T1000 (cell line): ENCODE measurements around the gene LHFPL3.

Experiments
- DNase-seq: peaks from one replicate; lab custom pipeline; 2025; ENCODE audit warnings: mixed read lengths; lab: John Stamatoyannopoulos, UW

Gene LHFPL3

GRCh38 chr7:104795616-104796398 is 467.4 kb downstream of the LHFPL3 start:
- DNase-seq = no peak

DNA sequence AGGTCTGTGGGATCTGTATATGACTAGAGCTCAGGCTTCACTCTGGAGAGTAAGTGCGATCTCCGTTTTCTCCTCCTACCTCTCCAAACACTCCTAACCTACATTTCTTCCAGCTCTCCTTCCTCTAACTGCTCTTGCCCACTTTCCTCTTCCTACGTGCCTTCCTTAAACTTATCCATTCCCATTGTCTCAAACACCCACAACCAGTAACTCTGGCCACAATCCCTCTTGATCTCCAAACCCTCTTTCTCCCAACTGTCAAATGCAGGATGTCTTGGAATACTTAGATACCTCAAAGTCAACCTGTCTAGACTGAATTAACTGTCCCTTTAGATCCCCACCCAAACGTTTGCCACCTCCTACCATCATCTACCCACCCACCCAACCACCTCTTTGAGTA is 471.9 kb downstream of the LHFPL3 start:
- no peak for DNase-seq

DNA sequence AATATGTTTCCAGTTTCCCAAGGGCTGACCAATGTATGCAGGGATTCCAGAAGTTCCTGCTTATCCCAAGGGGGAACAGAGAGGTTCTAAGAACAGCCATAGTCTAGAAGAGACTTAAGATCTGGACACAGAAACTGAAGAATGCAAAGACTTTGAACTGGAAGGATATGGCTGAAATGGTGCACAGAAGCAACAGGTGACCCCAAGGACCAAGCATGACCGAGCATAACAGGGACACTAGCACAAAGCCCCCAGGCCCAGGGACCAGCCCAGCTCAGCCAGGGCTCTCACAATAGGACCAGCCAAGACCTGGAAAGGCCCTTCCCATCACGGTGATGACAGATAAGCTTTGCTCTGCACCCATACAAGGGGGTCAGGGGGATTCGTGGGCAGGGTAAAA is 472.6 kb downstream of the LHFPL3 start:
- DNase-seq = no peak

DNA sequence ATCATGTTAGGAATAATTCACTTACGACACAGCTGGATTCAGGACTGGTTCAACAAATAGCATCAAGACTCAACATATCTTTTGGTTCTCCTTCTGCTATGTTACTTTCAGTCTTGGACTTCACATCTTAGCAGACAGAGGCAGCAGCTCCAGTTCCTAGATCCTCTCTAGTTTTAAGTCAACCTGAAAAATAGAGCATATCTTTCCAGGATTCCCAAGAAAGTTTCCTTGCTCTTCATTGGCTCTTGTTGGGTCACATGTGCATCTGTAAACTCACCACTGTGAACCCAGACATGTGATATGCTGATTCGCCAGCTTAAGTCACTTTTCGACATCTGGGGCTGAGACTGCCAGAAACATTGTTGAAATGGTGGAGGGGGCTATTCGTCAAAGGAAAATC is 475.5 kb downstream of the LHFPL3 start:
- DNase-seq = no peak

DNA sequence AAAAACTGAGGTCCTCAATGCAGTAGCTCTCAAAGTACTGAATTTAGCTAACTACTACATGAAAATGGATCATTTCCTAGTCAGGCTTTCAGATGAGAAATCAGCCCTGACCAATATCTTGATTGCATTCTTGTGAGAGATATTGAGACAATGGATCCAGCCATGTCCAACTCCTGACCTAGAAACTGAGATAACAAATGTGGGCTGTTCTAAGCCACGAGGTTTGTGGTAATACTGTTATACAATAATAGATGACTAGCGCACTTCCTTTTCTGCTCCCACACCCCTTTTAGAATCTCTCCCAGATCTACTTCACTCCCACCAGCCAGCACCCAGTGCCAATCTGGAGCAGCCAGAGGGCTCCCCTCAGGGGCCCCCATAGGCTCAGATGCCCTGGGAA is 476.3 kb downstream of the LHFPL3 start:
- no peak for DNase-seq

DNA sequence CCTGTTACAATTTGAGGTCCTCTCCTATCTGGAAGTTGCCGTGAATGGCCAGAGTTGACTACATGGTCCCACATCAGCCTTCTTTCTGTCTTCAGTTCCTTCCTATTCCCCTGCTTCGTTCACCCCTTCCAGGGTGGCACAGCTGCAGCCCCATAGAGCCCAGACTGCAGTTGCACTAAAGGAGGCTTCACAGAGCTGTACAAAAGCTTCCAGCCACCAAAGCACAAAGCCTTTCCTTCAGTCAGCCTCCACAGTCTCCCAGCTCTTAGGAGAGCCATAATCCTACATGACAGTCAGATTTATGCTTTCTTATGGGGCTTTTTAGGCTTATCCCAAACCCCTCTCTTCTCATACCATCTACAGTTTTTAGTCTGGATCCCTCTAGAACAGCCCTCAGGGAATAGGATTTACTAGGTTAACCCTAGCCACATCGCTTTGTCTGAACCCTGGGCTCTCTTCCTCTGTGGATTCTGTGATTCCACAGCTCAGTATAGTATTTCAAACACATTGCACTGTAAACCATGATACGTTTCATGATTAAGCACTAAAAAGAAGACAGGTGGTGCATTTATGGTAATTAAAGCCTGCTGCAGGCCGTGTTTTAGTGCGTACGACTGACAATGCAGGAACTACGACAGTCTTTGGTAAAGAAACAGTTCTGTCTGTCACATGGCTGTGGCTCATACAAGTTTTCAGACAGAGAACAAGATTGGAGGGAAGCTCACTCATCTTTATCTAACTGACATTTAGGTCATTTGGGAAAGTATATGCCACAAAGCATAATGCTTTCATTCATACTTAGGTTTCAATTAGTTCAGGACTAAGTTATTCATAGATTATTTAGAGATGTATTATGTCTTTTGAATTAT is 477.3 kb downstream of the LHFPL3 start:
- no peak for DNase-seq

GRCh38 chr7:104807671-104808070 is 479.3 kb downstream of the LHFPL3 start:
- no peak for DNase-seq

DNA sequence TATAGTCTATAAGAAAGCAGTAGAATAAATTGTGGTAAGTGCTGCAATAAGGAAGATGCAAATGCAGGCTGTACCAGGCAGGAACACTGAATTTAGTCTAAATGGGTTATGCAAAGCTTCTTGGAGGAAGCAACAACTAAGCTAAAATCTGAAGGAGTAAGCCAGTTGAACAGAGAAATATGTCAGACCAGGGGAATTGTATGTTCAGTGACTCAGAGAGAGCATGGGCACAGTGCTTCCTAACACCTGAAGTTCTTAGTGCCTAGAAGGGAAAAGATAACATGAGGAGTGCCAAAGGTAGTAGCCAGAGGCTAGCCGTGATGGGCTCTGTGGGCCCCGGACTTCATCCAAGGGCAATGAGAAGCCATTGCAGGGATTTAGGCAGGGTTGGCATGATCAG is 481.5 kb downstream of the LHFPL3 start:
- no peak for DNase-seq

- DNase-seq = no peak
These were observed 485.7 kb downstream of the LHFPL3 start for GRCh38 chr7:104814126-104814525.

DNA sequence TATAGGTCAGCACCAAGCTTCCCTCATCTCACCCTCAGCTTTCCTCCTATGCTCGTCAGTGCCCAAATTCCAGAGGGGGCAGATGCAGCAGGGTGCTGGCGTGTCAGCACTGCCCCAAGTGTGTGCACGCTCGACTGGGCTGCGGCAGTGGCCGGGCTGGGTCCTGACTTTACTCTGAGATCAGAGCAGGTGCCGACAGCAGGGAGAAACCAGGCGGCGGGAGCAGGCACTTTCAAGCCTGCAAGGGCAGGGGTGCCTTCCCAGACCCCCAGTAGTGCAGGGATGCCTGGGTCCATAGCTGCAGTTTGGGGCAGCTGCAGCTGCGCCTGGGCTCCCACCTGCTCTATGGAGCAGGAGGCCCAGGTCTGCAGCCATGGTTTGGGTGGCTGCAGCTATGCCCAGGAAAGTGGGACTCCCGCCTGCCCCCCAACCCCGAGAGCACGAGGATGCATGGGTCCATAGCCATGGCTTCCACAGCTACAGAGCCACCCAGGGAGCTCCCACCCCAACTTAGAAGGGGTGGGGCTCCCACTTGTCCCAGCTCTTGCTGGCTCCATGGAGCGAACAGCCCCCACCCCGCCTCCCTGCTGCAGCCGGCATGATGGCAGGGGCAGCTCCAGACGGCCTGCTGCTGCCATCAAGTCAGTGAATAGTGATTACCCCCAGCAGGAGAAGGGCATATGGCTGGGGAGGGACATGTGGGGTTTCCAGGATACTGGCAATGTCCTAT is 486.4 kb downstream of the LHFPL3 start:
- no peak for DNase-seq

- DNase-seq = no peak
These were observed 488.1 kb downstream of the LHFPL3 start for GRCh38 chr7:104816537-104816936.

DNA sequence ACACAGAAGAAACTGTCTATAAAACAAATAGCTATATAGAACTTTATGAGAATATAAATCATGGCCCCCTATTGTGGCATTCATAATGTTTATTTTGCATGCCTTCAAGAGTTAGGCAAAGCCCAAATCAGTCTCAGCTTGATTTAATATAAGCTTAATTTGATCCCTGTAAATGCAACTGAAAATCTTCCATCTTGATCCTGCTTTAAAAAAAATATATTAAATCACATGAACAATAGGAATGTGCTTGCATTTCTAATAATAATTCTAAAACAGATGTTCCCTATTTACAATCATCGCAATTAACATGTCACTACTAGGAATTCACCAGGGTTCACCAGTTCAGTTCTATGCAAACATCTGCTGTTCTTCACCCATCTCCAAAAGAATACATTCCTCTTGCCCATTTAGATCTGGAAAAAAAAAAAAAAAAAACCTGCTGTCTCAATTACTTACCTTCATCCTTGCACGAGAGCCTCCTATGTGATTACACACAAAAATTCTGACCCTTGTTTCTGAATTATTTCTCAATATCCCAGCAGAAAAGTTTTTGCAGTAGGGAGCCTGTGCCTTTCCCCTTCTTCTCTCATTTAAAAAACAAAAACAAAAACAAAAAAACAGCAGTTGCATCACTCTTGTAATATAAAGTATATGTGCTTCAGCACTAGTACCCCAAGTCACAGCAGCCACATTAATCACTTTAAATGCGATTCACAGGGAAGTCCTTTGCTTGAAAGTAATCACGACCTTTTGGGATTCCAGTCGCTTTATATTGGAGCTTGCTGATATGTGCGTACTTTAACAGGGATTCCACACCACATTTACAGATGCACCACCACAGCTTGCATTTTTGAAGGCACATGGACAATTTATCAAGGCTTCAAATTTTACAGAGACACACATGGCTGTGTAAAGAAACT is 490.8 kb downstream of the LHFPL3 start:
- no peak for DNase-seq

DNA sequence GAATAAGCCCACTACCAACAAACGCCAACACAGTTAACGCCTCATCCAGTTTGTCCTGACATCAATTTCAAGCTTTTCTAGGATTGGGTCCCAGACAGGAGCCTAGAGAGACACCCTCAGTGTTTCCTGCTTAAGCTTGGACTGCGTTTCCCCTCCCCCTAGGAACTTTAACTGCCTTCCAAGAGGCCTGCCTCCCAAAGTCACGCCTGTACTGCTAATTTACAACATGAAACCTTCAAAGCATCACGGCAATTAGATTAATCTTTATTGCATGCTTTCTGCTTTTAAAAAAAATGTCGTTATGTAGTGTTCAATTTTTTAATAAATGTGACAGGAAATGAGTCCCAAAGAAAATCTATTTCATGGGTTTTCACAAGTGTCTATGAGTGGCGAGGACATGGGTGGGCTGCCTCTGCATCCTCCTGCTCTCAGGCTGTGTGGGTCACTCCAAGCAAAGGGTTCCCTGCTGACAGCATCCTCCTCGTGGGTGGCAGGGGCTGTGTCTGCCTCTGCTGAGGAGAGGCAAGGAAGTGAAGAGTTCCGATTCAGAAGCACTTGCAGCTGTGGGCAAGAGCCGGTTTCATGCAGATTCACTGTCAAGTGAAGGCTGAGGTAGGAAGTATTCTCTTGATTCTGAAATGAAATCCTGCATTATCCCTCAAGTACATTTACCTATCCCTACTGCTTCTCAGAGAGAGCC is 492.6 kb downstream of the LHFPL3 start:
- DNase-seq = no peak

DNA sequence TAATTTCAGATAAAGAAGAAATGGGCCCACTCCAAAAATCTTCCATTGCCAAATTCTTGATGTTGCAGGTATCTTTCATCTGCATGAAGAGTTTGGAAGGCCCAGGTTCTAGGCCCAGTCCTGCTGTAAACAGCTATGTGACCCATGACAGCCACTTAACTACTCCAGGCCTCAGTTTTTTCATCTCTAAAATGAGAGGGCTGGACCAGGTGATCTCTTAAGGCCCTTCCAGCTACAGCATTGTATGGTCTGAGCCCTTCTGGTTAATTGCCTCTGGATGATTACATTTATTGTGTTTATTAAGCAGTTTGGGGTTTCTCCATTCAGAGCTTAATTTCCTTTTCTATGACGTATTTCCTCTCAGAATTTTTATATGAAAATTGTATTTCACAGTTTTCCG is 494.8 kb downstream of the LHFPL3 start:
- no peak for DNase-seq

DNA sequence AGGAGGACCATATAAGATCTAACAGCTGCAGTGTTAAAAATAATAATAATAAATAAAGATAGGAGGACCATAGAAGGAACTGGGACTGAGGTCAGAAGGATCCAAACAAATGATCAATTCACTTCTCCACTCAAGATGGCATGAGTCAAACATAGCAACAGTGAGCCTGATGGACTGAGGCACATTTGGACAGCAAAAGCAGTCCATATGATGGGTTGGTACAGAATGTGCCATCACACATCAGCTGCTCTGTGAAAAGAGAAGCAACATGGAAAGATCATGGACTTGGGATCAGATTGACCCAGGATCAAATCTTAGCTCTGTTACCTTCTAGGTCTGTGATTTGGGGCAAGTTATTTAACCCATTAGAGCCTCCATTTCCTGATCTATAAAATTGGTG is 496.7 kb downstream of the LHFPL3 start:
- DNase-seq = no peak

GRCh38 chr7:104826135-104826534 is 497.7 kb downstream of the LHFPL3 start:
- no peak for DNase-seq

DNA sequence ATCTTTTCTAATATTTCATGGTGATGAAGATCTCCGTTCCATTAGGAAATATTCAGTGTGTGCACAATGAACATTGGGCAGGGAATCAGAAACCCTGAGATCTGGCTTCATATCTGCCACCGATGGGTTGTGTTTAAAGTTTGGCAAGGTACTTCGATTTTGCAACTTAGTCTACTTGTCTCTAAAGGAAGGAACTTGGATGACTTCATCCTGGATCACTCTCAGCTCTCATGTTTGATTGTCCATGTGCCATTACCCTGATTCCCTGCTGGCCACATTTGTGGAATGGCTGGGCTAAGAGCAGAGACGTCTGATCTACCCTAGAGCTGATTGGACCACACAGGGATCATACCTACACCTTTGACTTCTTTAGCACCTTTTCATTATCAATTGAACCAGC is 508.6 kb downstream of the LHFPL3 start:
- no peak for DNase-seq

GRCh38 chr7:104838537-104839299 is 510.3 kb downstream of the LHFPL3 start:
- no peak for DNase-seq

- no peak for DNase-seq
These were observed 511.4 kb downstream of the LHFPL3 start for GRCh38 chr7:104839842-104840241.

- DNase-seq = no peak
These were observed 513.4 kb downstream of the LHFPL3 start for GRCh38 chr7:104841798-104842197.
